Panc1 (cell line): ENCODE results near the gene TFAP2B.

ENCODE experiments used
- CTCF ChIP-seq: fragments of 450-650 bp; IDR thresholded peaks from 2 replicates; pipeline ENCODE4 v1.5.1; 2017; ENCODE audit warnings: mild to moderate bottlenecking
- POLR2AphosphoS5 ChIP-seq: IDR thresholded peaks from 2 replicates; pipeline ENCODE4 v1.6.1; 2012; ENCODE audit warnings: mild to moderate bottlenecking, low read depth, low read length, moderate library complexity

DNA sequence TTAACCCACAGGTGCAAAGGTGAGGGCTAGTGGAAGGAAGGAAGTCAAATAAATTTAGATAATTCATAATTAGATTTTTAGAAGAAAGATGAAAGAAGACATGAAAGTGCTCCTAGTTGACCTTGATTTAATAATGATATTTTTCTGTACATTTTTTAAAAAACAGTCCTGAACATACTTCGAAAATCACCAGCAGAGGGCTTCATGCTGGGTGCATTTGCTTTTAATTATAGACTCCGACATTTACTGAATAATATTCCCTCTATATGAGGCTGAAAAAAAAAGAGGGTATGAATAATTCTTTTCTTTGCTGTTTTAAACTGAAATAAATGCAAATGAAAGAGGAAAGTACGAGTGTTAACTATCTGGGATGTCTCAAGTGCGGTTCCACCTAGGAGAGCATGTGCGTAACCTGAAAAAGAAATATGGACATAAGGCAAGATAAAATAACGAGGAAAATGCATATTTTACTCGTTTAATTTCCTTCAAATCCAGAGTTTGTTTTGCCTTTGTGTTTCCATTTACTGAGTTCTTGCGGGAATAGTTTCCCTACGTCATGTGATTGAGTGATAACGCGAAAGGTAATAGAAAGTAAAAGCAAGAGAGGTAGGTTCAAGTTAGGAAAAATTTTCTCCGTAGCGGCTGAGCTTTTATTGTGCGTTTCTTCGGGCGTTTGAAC is 3.1 kb upstream of the TFAP2B start:
- no peak for TF ChIP-seq CTCF
- no peak for TF ChIP-seq POLR2AphosphoS5
